HG03025 (cell line): ENCODE data around the gene NCR2.

ENCODE experiments used
- ATAC-seq: cut with Tn5 transposase; IDR thresholded peaks from one replicate; pipeline ENCODE4 v1.9.1; 2021; ENCODE audit warnings: mild to moderate bottlenecking, moderate library complexity; ENCODE audit not compliant: unreplicated experiment, low FRiP score

Gene NCR2

DNA sequence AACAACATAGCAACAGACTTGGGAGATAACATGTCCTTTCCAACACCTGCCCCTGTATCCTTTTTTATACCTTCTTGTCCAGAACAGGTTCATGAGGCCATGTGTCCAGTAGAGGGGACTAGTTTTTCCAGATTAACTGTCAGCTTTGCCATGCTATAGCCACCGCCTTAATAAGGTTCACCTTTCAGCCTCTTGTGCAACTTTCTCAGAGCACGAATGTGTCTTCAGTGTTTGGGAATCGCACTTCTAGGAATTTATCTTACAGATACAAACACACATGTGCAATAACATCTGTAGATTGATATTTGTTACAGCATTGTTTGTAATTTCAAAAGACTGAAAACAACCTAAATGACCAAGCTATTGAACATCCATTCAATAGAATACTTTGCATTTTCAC lies 21.4 kb downstream of the NCR2 start:
- no peak for ATAC-seq

DNA sequence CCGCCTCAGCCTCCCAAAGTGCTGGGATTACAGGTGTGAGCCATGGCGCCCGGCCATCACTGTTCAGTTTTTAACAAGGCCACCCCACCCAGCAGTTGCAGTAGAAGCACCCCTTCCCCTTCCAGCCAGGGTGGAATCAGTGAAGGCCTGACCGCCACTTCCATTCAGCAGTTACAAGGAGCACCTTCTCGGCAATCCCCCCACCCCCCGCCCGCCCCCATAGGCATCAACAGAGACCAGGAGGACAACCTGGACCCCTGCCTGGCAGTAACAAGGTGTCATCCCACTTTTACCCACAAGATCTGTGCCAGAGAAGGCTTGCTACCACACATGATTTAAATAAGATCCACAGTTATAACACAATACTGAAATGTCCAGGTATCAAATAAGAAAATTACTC lies 23.1 kb downstream of the NCR2 start:
- ATAC-seq = no peak

DNA sequence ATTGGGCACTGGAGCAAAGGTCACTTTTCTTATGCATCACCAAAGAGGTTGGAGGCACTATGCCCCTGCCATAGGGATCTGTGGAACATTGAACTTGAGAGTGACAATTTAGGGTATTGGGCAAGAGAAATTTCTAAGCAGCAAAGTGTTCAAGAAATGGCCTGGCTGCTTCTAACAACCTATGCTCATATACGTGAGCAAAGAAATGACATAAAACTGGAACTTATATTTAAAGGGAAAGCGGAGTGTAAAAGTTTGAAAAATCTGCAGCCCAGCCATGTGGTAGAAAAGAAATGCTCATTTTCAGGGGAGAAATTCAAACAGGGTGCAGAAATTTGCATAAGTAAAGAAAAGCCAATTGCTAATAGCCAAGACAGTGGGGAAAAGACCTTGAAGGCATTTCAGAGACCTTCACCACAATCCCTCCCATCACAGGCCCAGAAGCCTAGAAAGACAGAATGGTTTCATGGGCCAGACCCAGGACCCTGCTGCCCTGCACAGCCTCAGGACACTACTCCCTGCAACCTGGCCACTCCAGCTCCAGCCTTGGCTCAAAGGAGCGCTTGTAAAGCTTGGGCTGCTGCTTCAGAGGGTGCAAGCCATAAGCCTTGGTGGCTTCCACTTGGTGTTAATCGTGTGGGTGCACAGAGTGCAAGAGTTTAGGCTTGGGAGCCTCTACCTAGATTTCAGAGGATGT lies 24.4 kb downstream of the NCR2 start:
- ATAC-seq = no peak

DNA sequence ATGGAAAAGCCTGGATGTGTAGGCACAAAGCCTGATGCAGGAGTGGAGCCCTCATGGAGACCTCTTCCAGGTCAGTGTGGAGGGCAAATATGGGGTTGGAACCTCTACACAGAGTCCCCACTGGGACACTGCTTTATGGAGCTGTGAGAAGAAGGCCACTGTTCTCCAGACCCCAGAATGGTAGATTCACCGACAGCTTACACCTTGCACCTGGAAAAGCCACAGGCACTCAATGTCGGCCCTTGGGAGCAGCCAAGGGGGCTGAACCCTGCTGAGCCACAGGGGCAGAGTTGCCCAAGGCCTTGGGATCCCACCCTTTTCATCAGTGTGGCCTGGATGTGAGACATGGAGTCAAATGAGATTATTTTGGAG lies 24.9 kb downstream of the NCR2 start:
- ATAC-seq = no peak

DNA sequence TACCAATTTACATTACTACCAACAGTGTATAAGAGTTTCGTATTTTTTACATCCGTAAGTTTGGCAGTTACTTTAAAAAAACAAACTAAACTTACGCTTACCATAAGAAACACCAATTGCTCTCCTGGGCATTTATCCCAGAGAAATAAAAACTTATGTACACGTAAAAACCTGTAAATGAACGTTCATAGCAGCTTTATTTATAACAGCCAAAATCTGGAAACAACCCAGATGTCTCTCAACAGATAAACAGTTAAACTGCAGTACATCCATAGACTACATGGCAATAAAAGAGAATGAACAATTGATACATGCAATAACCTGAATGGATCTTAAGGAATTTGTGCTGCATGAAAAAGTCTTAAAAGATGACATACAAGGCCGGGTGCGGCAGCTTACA lies 30.7 kb downstream of the NCR2 start:
- ATAC-seq = no peak

DNA sequence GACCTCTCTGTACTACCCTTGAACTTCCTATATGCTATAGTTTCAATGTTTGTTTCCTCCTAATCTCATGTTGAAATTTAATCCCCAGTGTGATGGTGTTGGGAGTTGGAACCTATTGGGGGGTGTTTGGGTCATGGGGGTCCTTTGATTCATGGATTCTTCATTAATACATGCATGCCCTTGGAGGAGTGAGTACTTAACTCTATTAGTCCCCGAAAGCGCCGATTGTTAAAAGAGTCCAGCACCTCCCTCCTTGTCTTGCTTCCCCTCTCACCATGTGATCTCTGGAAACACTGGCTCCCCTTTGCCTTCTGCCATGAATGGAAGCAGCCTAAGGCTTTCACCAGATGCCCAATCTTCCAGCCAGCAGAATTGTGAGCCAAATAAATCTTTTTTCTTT lies 31.7 kb downstream of the NCR2 start:
- ATAC-seq = no peak

DNA sequence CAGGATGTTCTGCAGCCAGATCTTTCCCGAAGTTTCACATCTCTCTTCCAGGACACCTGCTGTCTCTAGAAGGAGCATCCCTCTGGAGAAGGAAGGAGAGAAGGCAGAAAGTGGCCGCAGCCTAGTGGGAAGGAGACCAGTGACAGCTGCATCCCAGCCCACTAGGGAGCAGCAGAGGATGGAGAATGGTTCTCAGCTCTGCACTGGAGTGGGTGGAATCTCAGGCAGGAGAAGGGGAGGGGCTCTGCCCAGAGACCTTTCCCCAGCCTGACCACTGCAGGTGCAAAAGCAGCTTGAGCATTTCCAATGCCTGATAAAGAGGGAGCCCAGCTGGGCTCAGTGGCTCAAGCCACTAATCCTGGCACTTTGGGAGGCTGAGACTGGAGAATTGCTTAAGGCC lies 32.3 kb downstream of the NCR2 start:
- no peak for ATAC-seq

DNA sequence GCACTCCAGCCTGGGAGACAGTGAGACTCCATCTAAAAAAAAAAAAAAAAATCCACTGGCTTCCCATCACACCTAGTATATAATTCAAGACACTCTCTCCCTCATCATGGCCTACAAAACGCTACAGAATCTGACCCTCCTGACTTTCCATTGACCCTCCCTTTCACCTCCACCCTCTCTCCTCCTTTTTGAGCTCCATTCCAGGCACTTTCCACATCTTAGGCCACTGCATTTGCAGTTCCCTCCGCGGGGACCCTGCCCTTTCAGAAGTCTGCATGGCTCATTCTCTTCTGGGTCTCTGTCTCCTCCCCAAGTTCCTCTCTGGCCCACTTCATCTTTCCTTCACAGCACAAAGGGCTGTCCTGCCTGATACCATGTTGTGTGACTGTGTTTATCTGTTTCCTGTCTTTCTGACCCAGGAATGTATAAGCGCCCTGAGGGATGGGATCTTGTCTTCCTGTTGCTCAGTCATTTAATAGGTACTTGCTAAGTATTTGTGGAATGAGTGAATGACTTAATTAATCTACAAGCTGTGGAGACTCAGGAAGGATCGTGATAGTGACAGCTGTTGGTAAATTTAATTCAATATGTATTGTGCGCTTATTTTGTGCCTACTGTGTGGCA lies 35.2 kb downstream of the NCR2 start:
- ATAC-seq = no peak

DNA sequence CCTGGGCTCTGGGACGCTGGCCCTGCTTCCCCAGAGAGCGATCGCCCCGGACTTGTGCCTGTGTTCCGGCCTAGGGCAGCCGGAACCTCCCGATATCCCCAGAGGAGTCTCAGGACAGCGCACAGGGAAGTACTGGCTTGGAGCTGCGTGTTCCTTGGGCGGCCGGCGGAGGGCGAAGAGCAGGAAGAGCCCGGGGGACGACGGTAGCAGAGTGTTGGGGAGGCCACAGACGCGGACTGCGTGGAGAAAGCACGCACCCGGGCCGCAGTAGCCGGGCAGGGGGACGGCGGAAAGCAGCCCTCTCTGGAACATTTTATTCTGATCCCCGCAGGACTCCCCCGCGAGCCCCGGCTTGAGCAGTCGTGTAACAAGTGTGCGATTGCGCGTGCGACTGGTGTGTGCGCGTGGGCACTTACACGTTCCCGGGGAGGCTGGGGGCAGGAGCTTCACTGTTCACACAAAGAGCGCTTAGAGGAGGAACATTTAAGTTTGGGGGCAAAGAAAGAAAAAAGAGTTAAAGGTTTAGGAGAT lies 36.1 kb downstream of the NCR2 start:
- ATAC-seq = no peak

DNA sequence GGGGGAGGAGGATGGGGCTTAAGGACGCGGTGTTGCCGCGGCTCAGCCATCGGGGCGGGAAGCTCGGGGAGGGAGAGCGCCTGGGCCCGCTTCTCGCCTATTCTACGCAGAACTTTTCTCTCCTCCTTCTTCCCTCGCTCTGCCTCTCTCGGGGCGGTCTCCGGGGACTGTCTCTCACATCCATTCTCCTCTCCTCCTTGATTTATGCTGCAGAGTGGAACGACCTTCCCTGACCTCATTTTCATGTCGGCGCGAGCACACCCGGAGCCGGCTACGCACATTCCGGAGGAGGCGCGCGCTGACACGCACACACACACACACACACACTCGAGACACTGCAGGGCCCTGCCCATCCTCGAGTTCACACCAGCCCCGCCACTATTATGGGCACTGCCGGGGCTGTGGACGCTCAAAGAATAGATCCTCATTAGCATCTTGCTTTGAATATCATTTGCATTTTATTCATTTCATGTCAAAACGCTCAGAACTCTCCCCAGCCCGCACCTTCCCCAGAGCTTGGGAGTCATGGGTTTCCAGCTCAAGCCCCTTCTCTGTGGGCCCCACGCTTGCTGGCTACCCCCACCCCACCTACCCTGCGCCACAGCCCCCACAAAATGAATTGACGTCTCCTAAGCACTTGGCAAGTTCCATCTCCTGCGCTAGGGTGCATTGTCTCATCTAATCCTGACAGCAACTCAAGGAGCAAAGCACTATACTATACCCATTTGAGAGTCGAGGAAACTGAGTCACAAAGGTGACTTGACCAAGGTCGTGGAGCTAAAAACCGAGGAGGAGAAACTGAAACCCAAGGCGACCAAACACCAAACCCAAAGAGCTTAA lies 36.8 kb downstream of the NCR2 start:
- no peak for ATAC-seq

DNA sequence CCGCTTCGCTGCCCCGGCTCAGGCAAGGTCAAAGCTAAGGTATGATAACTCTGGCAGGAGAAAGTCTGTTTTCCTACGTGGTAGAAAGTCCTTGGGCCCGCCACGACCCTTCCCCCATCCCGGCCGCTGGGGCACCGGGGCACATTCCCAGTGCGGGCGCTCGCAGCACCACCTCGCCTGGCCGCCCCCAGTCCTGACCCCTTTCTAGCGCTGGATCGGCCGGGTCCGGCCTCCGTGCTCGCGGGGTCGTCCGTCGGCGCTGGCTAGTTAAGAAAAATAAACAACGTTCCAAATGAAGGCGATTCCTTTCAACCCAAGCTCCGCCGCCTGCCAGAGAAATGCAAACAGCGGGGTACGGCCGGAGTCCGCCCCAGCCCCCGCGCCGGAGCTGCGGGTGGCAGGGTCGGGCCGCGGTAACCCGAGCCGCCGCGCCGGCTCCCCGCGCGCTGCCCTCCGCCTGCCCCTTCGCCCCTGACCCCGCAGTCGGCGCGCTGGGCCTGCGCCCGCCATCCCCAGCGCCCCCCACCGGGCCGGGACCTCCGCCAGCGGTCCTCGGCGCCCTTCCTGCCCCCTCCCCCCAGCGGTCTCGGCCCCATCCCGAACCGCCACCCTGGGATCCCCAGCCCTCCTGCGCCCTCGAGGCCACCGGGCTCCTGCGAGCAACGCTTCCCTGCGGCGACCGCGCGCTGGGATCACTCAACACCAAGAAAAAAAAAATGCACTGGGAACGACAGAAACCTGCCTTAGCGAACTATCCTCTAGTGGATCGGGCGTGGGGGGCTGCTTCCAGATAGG lies 37.6 kb downstream of the NCR2 start:
- no peak for ATAC-seq

DNA sequence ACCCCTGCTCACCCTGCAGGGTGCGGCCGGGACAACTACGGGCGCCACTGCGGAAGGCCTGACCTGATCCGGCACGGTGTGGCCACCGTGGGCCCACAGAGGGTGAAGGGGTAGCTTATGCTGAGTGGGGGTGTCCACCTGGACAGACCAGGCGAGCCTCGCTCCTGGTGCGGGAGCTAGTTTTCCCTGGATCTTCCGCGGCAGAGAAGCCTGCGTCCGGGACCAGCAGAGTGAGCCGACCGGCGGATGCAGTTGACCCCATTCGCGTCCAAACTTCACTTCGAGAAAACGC lies 38.2 kb downstream of the NCR2 start:
- no peak for ATAC-seq

DNA sequence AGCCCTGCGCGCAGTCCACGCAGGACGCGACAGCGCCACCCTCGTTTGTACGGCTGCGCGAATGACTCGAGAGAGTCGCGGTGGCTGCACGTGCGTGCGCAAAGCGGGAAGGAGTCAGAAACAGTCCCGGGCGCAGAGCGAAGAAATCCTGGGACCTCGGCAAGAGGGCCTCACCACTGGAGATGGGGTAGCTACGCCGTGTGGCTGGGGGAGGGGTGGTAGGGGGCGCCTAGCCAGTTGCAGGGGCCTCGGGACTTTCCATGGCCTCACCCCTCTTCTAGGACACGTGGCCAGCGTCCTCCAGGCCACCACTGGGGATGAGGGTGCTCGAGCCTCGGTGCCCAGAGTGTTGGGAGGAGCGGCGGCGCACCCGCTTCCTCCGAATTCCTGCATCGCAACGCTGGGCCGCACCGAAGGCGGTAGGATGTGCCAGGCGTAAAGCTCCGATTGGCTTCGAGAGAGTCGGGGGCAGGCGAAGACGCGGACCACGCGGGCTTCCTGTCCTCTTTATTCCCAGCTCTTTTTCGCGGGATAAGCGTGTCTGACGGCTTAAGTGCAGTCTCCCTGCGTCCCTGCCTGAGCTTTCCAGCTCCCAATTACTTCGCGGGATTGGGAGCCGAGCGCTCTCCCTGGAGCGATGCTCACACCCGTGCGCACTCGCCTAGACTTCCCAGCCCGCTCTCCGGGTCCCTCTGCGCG lies 38.7 kb downstream of the NCR2 start:
- ATAC-seq = no peak

DNA sequence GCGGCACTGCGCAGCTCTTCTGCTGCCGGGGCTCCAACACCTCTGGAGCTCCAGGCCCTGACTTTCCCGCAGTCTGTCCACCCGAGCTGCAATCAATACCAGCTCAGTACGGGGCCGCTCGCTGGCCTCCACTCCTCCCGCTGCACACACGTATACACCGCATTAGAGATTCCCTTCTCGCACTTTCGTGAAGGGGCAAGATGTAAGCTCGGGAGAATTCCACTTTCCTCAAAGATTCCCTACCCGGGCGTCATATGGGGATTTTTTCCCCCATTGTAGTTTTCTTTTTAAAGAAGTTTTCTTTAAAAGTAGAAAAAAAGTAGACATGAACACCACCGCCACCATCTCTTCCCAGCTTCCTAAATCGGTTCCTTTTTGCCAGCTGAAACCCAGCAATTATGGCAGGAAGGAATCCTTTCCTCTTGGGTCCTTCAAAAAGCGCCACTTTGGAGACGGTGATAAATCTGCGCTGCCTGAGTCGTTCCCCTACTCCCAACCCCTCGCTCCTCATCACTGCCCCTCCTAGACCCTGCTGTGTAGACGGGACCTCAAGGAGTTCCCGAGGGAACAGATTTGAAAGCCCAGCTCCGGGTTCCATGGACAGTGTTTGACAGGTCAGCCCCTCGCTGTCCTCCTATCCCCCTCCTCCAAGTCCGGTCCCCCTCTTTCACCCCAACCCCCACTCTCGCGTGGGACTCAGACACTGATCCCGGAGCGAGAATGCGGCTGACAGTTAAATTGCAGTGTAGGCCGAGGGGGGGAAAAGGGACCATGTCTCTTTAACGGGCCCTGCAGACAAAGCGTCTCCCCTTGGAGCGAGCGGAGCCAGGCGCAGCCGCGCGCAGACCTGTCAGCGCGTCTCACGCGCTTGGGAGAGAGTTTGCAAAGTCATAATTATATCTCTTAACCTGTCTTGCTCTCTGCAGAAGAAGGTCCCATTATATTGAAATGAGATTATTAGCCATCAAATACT lies 39.5 kb downstream of the NCR2 start:
- no peak for ATAC-seq

DNA sequence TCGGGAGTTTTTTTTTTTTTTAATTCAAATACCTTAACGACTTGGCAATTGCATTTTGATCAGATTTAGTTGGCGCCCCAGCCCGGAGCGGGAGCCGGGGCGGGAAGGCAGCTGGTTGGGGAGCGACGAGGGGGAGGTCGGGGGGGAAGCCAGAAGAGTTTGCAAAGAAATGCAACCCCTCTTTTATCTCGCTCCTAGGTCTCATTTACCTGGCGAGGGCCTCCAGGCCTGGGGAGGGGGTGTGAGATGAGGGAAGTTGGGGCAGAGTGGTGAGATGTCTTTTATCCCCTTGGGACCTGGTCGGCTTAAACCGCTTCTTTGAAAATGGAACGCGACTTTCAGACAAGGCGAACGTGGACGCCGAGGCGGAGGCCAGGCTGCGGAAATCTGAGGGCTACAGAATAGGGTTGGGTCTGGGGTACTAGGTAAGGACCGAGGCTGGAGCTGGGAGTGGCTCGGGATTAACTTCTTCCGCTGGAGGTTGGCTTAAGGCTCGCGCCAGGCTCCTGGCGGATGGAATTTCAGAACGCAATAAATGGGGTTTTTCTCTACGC lies 40.3 kb downstream of the NCR2 start:
- ATAC-seq = no peak

DNA sequence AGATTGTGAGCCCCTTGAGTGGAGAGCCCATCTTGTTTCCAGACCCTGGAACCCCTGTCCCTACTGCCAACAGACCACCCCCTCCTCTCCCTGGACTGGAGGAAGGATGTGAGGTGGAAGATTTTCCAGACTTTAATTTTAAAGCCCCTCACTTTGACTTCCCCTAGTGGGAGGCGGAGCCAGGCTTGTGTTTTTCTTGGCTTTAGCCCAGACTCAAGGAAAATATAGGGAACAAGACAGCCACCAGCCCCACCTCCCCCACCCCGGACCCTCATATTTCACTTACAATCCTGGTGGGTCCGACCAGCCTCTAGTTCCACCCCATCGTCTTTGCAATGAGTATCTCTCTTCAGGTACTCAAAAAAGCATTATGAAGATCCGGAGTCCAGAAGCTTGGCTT lies 40.8 kb downstream of the NCR2 start:
- ATAC-seq = no peak

DNA sequence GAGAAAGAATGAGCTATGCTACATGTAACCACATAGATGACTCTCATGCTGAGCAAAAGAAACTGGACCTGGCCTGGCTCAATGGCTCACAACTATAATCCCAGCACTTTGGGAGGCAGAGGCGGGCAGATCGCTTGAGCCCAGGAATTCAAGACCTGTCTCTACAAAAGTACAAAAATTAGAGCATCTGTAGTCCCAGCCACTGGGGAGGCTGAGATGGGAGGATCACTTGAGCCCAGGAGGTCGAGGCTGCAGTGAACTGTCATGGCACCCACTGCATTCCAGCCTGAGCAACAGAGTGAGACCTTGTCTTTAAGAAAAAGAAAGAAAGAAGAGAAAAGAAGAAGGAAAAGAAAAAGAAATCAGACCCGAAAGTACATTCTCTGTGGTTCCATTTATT lies 41.7 kb downstream of the NCR2 start:
- no peak for ATAC-seq

DNA sequence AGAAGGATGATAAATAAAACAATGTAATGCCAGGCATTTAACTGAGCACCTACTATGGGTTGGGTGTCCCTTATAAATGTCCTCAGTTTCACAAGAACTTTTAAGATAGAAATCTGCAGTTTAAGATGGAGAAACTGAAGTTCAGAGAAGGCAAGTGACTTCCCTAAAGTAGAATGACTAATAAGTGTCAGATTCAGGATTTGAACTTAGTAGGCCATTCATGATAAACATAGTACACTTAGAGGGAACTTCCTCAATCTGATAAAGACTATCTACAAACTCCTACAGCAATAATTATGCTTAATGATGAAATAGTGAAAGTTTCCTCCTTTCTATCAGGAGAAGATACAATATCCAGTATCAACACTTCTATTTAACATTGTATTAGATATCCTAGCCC lies 43.9 kb downstream of the NCR2 start:
- no peak for ATAC-seq

DNA sequence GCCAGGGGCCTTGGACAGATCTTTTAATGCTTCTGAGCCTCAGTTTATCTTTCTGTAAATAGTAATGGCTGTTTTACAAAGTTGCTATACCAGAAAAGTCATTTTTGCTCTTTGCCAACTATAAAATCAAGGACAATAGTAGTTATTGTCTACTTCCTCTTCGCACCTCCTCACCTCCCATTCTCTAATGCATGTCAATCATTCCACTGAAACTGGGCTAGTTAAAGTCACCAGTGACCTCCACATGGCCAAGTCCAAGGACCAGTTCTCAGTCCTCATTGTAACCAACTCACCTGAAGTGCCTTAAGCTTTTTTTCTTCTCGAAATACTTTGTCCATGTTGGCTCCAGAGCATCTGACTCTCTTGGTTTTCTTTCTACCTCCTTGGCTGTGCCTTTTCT lies 51.2 kb downstream of the NCR2 start:
- ATAC-seq = no peak
